GM10266 (cell line): Measurements from ENCODE around the gene COL4A2.

Experiments used
- DNase-seq: peaks from one replicate; pipeline ENCODE4 v3.0.0; 2012; ENCODE audit errors: extremely low spot score
- CTCF ChIP-seq: IDR thresholded peaks from 2 replicates; pipeline ENCODE4 v1.5.1; 2012; ENCODE audit warnings: mild to moderate bottlenecking, low read depth; ENCODE audit not compliant: control insufficient read depth, insufficient read depth; ENCODE audit errors: missing control alignments

The COL4A2 gene

GRCh38 chr13:110297766-110298504 lies 9.1 kb upstream of the COL4A2 start:
- DNase-seq = no peak
- no peak for TF ChIP-seq CTCF

GRCh38 chr13:110298505-110299282 lies 8.4 kb upstream of the COL4A2 start:
- no peak for DNase-seq
- TF ChIP-seq CTCF = no peak

GRCh38 chr13:110299283-110299840 lies 7.7 kb upstream of the COL4A2 start:
- no peak for TF ChIP-seq CTCF
- no peak for DNase-seq

- TF ChIP-seq CTCF = no peak
- no peak for DNase-seq
Measured at GRCh38 chr13:110300090-110300815, 6.8 kb upstream of the COL4A2 start.

- TF ChIP-seq CTCF = no peak
- DNase-seq = no peak
Measured at GRCh38 chr13:110301083-110301482, 6.0 kb upstream of the COL4A2 start.

GRCh38 chr13:110301606-110302553 lies 5.2 kb upstream of the COL4A2 start:
- TF ChIP-seq CTCF = no peak
- no peak for DNase-seq
